Measurements from ENCODE around the gene ZNF787.
"Not testable (repeated sequence)": the region's sequence is repeated elsewhere in the genome, so short reads cannot be mapped to it uniquely, and the experiment has no call there.

The ZNF787 gene

DNA sequence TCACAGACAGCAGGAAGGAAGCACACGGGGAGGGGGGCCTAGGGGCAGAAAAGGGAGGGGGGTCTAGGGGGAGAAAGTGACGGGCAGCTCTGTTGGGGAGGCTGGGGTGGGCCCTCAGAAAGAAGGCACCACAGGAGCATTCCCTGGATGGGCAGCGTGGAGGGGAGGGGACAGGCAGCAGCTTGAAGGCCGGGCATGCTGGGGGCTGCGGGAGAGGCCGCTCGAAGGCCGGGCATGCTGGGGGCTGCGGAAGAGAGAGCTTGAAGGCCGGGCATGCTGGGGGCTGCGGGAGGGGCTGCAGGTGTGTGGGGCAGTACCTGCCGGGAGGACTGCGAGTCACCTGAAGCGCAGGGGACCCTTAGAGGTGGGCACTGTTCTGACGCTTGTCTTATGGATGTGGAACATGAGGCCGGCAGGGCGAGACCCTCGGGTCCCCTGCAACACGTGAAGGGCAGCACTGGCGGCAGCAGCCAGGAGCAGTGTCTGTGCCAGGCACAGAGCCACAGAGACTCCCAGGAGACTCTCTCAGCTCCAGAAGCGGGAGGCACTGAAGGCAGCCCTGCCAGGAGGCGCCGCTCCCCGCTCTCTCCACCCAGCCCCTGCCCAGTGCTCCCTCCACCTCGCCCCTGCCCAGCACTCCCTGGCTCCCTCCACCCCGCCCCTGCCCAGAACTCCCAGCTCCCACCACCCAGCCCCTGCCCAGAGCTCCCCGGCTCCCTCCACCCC, 13.3 kb downstream of the ZNF787 start:
- Mint-ChIP-seq H3K4me3 (no peak overlapping the region), H3K27me3 (no peaks in the 10 kb centered on the region), H3K9me3 (ENCODE audit: low read depth) (no peaks in the 10 kb centered on the region), H3K4me1 (ENCODE audit: low read depth) (peaks cover 52% of the 10 kb centered on the region), H3K27ac (no peak overlapping the region), H3K36me3 (no peaks in the 10 kb centered on the region)

DNA sequence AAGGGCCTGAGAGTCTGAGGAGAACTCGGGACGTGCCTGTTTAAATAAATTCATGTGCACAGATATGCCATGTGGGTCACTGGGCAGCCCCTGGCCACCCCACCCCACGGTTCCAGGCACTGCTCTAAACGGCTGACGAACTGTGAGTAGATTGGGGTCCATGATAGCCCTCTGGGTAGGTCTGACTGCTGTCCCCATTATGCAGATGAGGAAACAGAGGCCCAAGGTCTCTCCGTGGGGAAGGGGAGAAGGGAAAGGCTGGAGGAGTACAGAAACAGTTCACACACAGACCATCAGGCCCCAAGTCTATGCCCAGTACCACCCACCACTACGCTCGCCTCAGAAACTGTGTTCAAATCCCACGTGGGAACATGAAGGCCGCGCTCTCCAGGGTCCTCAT, 14.1 kb downstream of the ZNF787 start:
- H3K4me3 Mint-ChIP-seq: no peak overlapping the region
- H3K27me3 Mint-ChIP-seq: no peaks in the 10 kb centered on the region
- no peaks in the 10 kb centered on the region for H3K36me3 Mint-ChIP-seq
- no peak overlapping the region for H3K27ac Mint-ChIP-seq
- H3K4me1 Mint-ChIP-seq (ENCODE audit: low read depth): peaks cover 46% of the 10 kb centered on the region
- H3K9me3 Mint-ChIP-seq (ENCODE audit: low read depth): no peaks in the 10 kb centered on the region

DNA sequence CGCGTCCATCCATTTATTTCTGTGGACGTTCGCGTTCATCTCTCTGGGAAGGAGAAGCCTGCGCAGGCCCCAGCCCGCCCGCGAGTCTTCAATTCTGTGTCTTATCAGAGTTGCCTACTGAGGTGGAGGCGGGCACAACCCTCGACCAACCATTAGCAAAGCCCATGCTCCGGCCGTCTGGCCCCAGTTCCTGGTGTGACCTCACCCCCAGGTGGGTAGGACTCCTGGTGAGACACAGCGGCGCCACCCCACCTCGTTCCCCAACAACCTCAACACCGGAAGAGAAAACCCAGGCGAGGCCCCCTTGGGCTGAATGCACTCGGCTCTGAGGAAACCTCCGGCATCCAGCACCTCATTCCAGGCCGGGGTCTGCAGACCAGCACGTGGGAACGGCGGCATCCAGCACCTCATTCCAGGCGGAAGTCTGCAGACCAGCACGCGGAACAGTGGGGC, 14.7 kb downstream of the ZNF787 start:
- Mint-ChIP-seq H3K4me1 (ENCODE audit: low read depth) (peaks cover 43% of the 10 kb centered on the region), H3K4me3 (peak overlapping the region; percentile 51), H3K36me3 (no peaks in the 10 kb centered on the region), H3K27ac (no peak overlapping the region), H3K27me3 (no peaks in the 10 kb centered on the region), H3K9me3 (ENCODE audit: low read depth) (no peaks in the 10 kb centered on the region)

DNA sequence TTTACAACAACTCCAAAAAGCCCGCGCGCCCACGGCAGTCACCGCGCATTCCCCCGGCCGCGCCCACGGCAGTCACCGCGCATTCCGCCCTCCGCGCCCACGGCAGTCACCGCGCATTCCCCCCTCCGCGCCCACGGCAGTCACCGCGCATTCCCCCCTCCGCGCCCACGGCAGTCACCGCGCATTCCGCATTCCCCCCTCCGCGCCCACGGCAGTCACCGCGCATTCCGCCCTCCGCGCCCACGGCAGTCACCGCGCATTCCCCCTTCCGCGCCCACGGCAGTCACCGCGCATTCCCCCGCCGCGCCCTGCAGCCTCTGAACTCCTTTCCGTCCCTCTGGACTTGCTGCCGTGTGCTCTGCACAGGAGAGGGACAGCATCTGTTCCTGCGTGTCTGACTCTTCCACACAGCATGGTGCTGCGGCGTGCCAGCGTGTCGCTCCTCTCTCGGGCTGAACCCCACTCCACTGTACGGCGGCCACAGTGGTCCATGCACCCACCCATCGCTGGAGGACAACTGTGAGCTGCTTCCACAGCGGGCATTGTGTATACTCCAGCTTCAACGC, 15.2 kb downstream of the ZNF787 start:
- peak overlapping the region; percentile 51 for H3K4me3 Mint-ChIP-seq
- H3K4me1 Mint-ChIP-seq (ENCODE audit: low read depth): peaks cover 43% of the 10 kb centered on the region
- H3K27ac Mint-ChIP-seq: peak overlapping the region; percentile 46
- H3K9me3 Mint-ChIP-seq (ENCODE audit: low read depth); H3K27me3 Mint-ChIP-seq; H3K36me3 Mint-ChIP-seq: not testable (repeated sequence)

DNA sequence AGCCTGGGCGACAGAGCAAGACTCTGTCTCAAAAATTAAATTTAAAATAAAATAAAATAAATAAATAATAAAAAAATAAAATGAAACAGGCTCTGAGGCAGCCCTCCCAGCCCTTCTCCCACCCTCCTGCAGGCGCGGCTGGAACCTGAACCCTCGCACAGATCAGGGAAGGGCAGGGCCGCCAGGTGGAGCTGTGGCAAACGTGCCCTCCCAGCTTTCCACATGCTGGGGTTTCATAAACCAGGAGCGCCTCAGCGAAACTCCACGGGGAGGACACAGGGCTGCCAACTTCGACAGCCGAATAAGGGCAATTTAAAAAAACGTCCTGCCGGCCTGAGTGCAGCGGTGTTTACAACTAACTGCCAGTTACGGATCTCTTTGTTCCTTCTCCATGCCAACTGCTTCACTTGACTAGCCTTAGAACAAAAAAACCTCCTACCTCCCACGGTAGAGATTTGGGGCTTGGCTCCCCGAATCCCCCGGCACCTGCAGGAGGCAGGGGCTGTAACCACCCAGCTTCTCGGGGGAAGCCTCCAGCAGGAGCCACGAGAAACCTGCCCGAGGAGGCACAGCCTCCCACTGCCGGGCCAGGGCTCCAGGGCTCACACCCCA, 15.9 kb downstream of the ZNF787 start:
- Mint-ChIP-seq H3K4me3 (peak overlapping the region; percentile 23), H3K4me1 (ENCODE audit: low read depth) (peaks cover 39% of the 10 kb centered on the region), H3K27ac (no peak overlapping the region), H3K27me3 (no peaks in the 10 kb centered on the region), H3K36me3 (no peaks in the 10 kb centered on the region), H3K9me3 (ENCODE audit: low read depth) (no peaks in the 10 kb centered on the region)

DNA sequence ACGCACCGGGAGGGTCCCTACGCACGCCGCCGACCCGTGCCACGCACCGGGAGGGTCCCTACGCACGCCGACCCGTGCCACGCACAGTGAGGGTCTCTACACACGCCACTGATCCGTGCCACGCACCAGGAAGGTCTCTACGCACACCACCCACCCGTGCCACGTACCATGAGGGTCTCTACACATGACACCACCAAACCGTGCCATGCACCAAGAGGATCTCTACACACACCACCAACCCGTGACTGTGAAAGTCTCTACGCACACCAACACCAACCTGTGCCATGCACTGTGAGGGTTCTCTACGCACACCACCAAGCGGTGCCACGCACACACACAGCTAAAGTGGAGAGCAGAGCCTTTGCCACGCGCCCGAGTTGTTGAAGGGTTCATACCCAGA, 16.7 kb downstream of the ZNF787 start:
- H3K4me1 Mint-ChIP-seq (ENCODE audit: low read depth): peaks cover 35% of the 10 kb centered on the region
- H3K27ac Mint-ChIP-seq: no peak overlapping the region
- H3K9me3 Mint-ChIP-seq (ENCODE audit: low read depth): no peaks in the 10 kb centered on the region
- no peaks in the 10 kb centered on the region for H3K27me3 Mint-ChIP-seq
- H3K4me3 Mint-ChIP-seq: no peak overlapping the region
- no peaks in the 10 kb centered on the region for H3K36me3 Mint-ChIP-seq

DNA sequence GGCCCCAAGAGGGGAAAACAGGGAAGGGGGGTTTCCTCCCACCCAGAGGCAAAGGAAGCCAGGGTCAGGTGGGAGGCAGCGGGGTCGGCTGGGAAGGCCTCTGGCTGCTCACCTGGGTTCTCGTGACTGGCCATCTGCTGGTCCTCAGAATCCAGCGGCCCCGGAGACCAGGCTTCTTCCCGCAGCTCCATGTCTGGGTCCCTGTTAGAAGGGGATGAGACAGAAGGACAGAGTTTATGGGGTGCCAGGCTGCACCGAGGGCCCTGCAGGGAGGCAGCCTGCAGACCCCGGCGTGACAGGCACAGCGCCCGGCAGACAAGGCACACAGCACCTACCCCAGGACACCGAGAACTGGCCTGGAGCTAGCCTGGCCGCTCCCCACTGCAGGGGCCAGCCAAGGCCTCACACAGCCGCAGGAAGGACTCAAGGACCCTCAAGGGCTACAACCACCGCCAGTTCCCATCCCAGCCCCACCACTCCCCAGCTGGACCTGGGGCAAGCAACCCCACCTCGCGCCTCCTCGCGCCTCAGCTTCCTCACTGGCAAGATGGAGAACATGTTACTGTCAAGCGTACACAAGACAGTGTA, 18.0 kb downstream of the ZNF787 start:
- Mint-ChIP-seq H3K4me3 (no peak overlapping the region), H3K27me3 (no peaks in the 10 kb centered on the region), H3K9me3 (ENCODE audit: low read depth) (no peaks in the 10 kb centered on the region)

DNA sequence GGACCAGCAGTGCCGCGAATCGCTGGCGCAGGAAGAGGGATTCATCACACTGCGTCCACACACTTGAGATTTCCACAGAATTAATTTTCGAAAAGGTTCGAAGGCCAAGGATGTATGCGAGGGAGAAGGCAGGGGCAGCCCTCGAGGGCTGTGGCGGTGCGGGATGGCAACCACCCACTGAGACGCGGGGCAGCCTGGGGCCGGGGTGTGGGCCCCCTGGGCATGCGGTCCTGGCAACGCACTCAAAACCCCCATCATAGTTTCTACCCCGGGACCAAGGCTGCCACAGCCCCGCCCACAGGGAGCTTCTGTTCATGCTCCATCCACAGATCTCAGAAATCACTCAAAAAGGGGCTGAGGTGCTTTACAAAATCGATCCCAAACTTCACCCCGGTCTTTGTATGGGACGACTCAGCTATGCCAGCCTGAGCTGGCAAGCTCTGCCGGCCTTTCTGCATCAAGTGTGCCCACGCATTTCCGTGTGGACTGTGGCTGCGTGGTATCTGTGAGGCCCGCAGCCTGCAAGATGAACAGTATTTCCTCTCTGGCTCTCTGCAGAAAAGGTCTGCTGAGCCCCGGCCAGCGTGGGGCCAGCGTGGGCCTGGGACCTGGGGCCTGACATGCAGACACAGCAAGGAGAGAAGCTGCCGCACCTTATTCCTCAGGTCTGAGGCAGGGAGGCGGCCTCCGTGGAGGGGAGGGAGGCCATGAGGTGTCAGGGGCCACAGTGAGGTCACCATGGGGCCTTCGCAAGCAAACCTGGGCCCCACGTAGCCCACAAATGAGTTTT, 19.2 kb downstream of the ZNF787 start:
- H3K27me3 Mint-ChIP-seq: no peaks in the 10 kb centered on the region
- peaks cover 25% of the 10 kb centered on the region for H3K4me1 Mint-ChIP-seq (ENCODE audit: low read depth)
- no peaks in the 10 kb centered on the region for H3K36me3 Mint-ChIP-seq
- H3K9me3 Mint-ChIP-seq (ENCODE audit: low read depth): no peaks in the 10 kb centered on the region
- H3K4me3 Mint-ChIP-seq: no peak overlapping the region
- H3K27ac Mint-ChIP-seq: no peak overlapping the region

More for the DNA sequence above, 18.0 kb downstream of the ZNF787 start:
- Mint-ChIP-seq H3K4me1 (ENCODE audit: low read depth) (peaks cover 29% of the 10 kb centered on the region), H3K36me3 (no peaks in the 10 kb centered on the region), H3K27ac (no peak overlapping the region)

DNA sequence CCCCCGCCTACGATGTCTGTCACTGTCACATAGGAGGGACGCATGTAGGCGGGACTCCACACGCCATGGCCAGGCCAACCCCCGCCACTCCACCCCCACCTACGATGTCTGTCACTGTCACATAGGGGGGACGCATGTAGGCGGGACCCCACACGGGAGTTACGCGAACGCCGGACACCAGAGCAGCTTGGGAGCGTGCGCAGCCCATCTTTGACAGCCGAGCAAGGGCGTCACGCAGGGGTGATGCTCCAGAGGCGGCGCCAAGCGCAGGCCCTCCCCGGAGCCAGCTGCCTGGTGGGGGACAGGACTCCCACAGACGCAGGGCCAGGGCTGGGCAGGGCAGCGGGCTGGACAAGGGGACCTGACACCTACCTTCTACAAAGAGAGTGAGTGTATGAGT, 20.0 kb downstream of the ZNF787 start:
- Mint-ChIP-seq H3K9me3 (ENCODE audit: low read depth) (no peaks in the 10 kb centered on the region), H3K4me3 (no peak overlapping the region), H3K4me1 (ENCODE audit: low read depth) (peaks cover 16% of the 10 kb centered on the region), H3K27ac (no peak overlapping the region), H3K27me3 (no peaks in the 10 kb centered on the region), H3K36me3 (no peaks in the 10 kb centered on the region)

DNA sequence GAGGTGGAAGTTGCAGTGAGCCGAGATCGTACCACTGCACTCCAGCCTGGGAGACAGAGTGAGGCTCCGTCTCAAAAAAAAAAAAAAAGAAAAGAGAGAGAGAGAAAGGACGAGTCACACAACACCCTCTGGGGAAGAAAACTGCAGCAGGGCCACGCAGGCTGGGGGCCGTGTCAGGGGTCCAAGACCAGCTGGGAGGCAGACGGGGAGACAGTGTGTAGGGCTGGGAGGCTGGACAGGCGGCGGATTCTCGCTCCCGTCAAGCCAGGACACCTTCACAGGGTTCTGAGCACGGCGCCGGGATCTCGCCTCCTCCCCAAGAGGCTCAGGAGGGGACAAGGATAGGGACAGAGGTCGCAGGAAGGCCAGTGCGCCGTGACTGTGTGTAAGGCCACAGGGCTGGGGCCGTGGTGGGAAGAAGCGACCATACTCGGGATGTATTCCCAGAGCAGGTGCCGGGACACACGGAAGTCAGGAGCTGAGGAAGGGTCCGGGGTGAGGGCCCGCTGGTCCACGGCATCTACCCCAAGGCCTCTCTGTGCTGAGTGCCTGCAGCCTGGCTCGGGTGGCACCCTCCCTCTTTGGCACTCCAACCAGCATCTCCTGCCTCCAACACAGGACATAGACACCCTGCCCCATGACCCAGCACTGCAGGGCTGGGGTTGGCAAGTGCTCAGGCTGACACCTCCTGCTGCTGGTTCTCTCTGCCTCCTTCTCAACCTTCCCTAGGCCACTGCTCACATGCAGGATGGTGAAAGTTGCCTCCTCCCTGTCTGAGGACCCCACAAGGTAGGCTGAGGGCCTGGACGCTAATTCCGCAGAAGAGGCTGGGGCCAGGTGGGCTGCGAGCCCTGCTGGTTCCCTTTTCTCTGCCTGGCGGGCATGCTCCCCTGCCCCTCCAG, 21.2 kb downstream of the ZNF787 start:
- H3K4me3 Mint-ChIP-seq: no peak overlapping the region
- peaks cover 7% of the 10 kb centered on the region for H3K4me1 Mint-ChIP-seq (ENCODE audit: low read depth)
- H3K9me3 Mint-ChIP-seq (ENCODE audit: low read depth): no peaks in the 10 kb centered on the region
- no peak overlapping the region for H3K27ac Mint-ChIP-seq
- peaks cover 3% of the 10 kb centered on the region for H3K36me3 Mint-ChIP-seq
- no peaks in the 10 kb centered on the region for H3K27me3 Mint-ChIP-seq

DNA sequence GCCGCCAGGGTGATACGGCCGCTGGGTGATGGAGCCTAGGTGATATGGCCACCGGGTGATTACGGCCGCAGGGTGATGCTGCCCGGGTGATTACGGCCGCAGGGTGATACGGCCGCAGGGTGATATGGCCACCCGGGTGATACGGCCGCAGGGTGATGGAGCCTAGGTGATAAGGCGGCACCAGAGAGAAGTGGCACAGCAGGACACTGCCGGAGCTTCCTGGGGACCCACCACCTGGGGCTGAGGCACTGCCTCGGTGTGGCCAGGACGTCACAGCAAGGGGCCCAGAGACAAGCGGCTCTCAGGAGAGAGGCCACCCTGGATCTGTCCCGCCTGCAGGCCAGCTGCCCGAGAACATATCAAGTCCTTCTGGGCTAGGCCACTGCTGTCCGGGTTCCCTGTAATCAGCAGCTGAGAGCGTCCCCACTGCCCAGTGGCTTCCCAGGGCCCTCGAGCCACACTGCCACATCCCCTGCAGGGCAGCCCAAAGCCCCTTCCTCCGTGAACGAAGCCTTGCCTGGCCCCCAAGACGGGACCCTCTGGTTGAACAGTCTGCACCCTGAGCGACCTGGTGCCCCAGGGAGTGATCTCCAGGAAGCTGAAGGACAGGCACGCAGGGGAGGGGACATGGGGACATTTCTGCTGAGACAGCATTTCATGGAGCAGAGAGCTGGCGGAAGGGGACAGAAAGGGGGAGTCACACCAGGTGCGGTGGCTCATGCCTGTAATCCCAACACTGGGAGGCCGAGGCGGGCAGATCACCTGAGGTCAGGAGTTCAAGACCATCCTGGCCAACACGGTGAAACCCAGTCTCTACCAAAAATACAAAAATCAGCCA, 22.1 kb downstream of the ZNF787 start:
- H3K27me3 Mint-ChIP-seq: no peaks in the 10 kb centered on the region

DNA sequence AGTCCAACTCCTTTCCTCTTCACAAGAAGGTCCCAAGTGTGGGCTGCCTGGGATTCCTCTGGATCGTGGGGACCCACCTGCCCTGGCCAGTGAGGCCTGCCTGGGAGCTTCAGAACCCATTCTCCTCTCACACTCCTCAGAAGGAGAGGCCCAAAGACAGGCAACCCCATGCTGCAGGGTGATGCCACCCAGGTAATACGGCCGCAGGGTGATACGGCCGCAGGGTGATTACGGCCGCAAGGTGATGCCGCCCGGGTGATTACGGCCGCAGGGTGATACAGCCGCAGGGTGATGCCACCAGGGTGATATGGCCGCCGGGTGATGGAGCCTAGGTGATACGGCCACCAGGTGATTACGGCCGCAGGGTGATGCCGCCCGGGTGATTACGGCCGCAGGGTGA, 22.9 kb downstream of the ZNF787 start:
- not testable (repeated sequence) for H3K36me3 Mint-ChIP-seq; H3K9me3 Mint-ChIP-seq (ENCODE audit: low read depth); H3K27ac Mint-ChIP-seq; H3K4me1 Mint-ChIP-seq (ENCODE audit: low read depth); H3K27me3 Mint-ChIP-seq; H3K4me3 Mint-ChIP-seq

More for the DNA sequence above, 22.1 kb downstream of the ZNF787 start:
- Mint-ChIP-seq H3K27ac (no peak overlapping the region), H3K36me3 (peaks cover 3% of the 10 kb centered on the region), H3K4me3 (no peak overlapping the region), H3K4me1 (ENCODE audit: low read depth) (peaks cover 4% of the 10 kb centered on the region), H3K9me3 (ENCODE audit: low read depth) (no peaks in the 10 kb centered on the region)

DNA sequence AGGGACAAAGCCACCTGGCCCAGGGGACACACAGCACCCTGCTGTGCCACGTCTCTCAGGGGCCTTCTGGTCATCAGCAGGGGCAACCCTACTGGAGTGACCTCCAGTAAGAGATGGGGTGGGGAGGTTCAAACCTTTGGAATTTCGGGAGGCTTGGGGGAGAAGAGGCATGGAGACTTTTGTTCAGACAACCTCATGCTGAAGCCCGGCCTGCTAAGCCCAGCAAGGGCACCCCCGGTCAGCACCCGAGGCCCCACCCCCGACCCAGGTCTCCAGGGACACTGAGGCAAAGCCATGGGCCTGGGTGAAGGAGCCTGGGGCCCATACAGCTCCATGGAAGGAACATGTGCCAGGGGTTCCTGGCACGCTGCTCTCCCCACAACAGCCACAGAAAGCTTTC, 23.3 kb downstream of the ZNF787 start:
- Mint-ChIP-seq H3K36me3 (peaks cover 8% of the 10 kb centered on the region), H3K27ac (no peak overlapping the region), H3K9me3 (ENCODE audit: low read depth) (no peaks in the 10 kb centered on the region), H3K4me1 (ENCODE audit: low read depth) (peaks cover 2% of the 10 kb centered on the region), H3K27me3 (no peaks in the 10 kb centered on the region), H3K4me3 (no peak overlapping the region)

All from activated naive CD8-positive, alpha-beta T cell (primary cell).